Calu3 (cell line): ENCODE measurements around the gene CCSER1. TPM values are rescaled to one million over a fixed set of nuclear protein-coding genes. Genes with fewer than 3 reads are reported as not detected.

Experiments used
- BruUV-seq: library from RNA; stranded (reverse); fragments of 400-500 nt; replicated peaks from 2 replicates; lab custom pipeline; 2021; lab: Mats Ljungman, UMichigan
- CTCF ChIA-PET: fragments of 300-600 bp; sonication (Branson Sonifier 250); formaldehyde crosslinking; loops from one replicate; lab custom pipeline; 2022; ENCODE audit warnings: antibody characterized with exemption; lab: Charles Lee
- DNase-seq: peaks from one replicate; pipeline ENCODE4 v3.0.0; 2022
- H3K27ac Mint-ChIP-seq: one replicate; pipeline ENCODE4 v1.8.0; 2022; ENCODE audit warnings: mixed read lengths; ENCODE audit not compliant: unreplicated experiment
- H3K27me3 Mint-ChIP-seq: one replicate; pipeline ENCODE4 v1.8.0; 2022; ENCODE audit warnings: mixed read lengths; ENCODE audit not compliant: unreplicated experiment
- H3K36me3 Mint-ChIP-seq: one replicate; pipeline ENCODE4 v1.8.0; 2022; ENCODE audit warnings: mild to moderate bottlenecking, moderate library complexity, mixed read lengths; ENCODE audit not compliant: insufficient read depth, unreplicated experiment
- H3K4me1 Mint-ChIP-seq: one replicate; pipeline ENCODE4 v1.8.0; 2022; ENCODE audit warnings: mild to moderate bottlenecking, low read depth, mixed read lengths; ENCODE audit not compliant: unreplicated experiment
- H3K4me3 Mint-ChIP-seq: one replicate; pipeline ENCODE4 v1.8.0; 2022; ENCODE audit warnings: mild to moderate bottlenecking, low read depth, moderate library complexity, mixed read lengths; ENCODE audit not compliant: unreplicated experiment
- H3K9me3 Mint-ChIP-seq: one replicate; pipeline ENCODE4 v1.8.0; 2022; ENCODE audit warnings: low read depth, mixed read lengths; ENCODE audit not compliant: unreplicated experiment
- CTCF ChIP-seq: fragments of 200-600 bp; IDR thresholded peaks from one replicate; pipeline ENCODE4 v1.8.0; 2022; ENCODE audit warnings: antibody characterized with exemption; ENCODE audit not compliant: unreplicated experiment
- intact Hi-C: fragments of 100-400 bp; cut with micrococcal nuclease; formaldehyde crosslinking; loops from one replicate; pipeline ENCODE4 v1.10.0; 2022; ENCODE audit not compliant: unreplicated experiment
- total RNA-seq: library from RNA; stranded (reverse); gene quantifications from 2 replicates; pipeline ENCODE4 v1.2.3, GENCODE V29; 2022

The CCSER1 gene
- total RNA-seq, 1 experiment from 2014 or later: 6.2 TPM

- CTCF ChIA-PET: no interaction called here
- Mint-ChIP-seq H3K27me3 (no peaks in the 10 kb centered on the region), H3K9me3 (no peaks in the 10 kb centered on the region), H3K4me1 (peaks cover 20% of the 10 kb centered on the region), H3K4me3 (no peak overlapping the region), H3K27ac (no peak overlapping the region), H3K36me3 (no peaks in the 10 kb centered on the region)
- TF ChIP-seq CTCF: no peak
- intact Hi-C loops: no loop called here
- DNase-seq: no peak
- BruUV-seq: no TSS peak
Observed at GRCh38 chr4:90162566-90162965, 35.4 kb downstream of the CCSER1 start.

- no peak for TF ChIP-seq CTCF
- Mint-ChIP-seq H3K27me3 (no peaks in the 10 kb centered on the region), H3K4me1 (peaks cover 20% of the 10 kb centered on the region), H3K4me3 (no peak overlapping the region), H3K27ac (no peak overlapping the region), H3K9me3 (no peaks in the 10 kb centered on the region), H3K36me3 (no peaks in the 10 kb centered on the region)
- DNase-seq: no peak
- no TSS peak for BruUV-seq
- CTCF ChIA-PET: no interaction called here
- intact Hi-C loops: no loop called here
Observed at GRCh38 chr4:90163872-90164271, 36.7 kb downstream of the CCSER1 start.

GRCh38 chr4:90165883-90166282, 38.7 kb downstream of the CCSER1 start:
- no peak overlapping the region for H3K4me3 Mint-ChIP-seq

GRCh38 chr4:90171491-90171890, 44.3 kb downstream of the CCSER1 start:
- no TSS peak for BruUV-seq
- intact Hi-C loops: no loop called here
- H3K9me3 Mint-ChIP-seq: no peaks in the 10 kb centered on the region

More at GRCh38 chr4:90165883-90166282, 38.7 kb downstream of the CCSER1 start:
- Mint-ChIP-seq H3K27me3 (no peaks in the 10 kb centered on the region), H3K27ac (no peak overlapping the region), H3K4me1 (no peaks in the 10 kb centered on the region), H3K9me3 (no peaks in the 10 kb centered on the region), H3K36me3 (no peaks in the 10 kb centered on the region)
- intact Hi-C loops: no loop called here
- CTCF ChIA-PET: no interaction called here
- no TSS peak for BruUV-seq
- no peak for TF ChIP-seq CTCF
- no peak for DNase-seq

More at GRCh38 chr4:90171491-90171890, 44.3 kb downstream of the CCSER1 start:
- Mint-ChIP-seq H3K4me1 (peaks cover 25% of the 10 kb centered on the region), H3K27me3 (no peaks in the 10 kb centered on the region), H3K4me3 (no peak overlapping the region), H3K36me3 (peaks cover 6% of the 10 kb centered on the region), H3K27ac (no peak overlapping the region)
- CTCF ChIA-PET: no interaction called here
- no peak for TF ChIP-seq CTCF
- DNase-seq: no peak
